ENCODE data around the gene MPND.

DNA sequence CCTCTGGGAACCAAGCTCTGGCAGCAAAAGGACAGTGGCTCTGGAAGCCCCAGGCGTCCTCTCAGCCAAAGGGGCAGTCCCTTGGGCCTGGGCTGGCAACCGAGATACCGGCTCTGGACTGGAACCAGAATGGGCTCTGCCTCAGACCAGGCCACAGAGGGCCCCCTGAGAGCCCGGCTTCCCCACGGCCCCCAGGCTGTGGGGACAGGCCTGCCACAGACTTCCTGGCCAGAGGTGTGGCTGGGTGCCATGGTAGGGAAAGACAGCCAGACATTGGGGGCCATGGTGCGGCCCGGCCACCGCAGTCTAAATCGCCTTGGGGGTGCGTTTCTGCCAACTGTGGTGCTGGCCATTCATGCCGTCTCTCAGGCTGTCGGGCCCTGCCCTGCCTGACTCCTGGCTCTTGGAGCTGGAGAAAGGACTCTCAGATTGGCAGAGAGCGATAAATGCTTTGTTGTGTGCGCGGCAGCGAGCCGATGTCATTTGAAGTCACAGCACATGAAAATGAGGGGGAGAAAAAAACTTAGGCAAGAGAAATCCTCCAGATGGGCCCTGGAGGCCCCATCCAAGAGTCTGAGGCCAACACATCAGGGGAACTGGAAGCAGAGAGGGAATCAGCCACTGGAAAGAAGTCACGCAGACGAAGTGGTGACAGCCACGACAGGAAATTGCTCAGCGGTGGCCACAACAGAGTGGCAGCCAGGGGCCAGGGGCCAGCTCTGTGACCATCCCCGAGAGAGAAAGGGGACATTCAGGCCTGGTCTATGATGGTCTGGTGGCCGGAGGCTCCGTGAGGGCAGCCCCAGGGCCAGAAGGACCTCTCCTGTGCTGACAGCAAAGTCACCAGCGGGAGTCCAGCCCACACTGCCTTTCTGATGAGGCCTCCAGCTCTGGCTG is 30.5 kb downstream of the MPND start:
- TF ChIP-seq GATA2 (IDR thresholded peaks at IDR 0.05; ENCODE audit: low read depth, low read length), result no peak
- TF ChIP-seq GATA3 (IDR thresholded peaks at IDR 0.05; ENCODE audit: low read depth, low read length), result no peak
